NCI-H2171 (cell line): ENCODE data around the gene PTDSS2.
"Not testable (repeated sequence)": the region's sequence is repeated elsewhere in the genome, so short reads cannot be mapped to it uniquely, and the experiment has no call there.

Source experiments
- DNase-seq: peaks from one replicate; lab custom pipeline; 2025; lab: John Stamatoyannopoulos, UW

PTDSS2 gene

DNA sequence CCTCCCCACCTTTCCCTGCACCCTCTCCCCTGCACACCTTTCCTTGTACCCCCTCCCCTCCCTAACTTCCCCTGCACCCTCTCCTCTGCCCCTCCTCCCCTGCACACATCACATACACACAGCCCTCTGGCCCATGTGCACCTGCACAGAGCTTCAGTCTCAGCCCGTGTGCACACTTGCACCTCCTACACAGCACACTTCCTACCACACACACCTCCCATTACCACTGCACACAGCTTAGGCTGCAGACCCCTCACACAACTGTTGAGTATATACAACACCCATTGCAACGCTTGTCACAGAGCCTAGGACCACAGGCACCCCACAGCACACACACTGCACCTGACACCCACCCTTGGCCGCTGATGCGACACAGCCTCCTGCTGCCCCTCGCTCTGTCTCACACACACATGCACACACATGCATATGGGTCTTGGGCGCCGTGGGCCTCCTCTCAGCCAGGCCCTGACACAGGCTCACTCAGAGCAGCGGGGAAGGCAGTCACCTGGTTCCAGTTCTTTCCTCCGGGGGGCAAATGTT, 35.7 kb upstream of the PTDSS2 start:
- DNase-seq = no peak

DNA sequence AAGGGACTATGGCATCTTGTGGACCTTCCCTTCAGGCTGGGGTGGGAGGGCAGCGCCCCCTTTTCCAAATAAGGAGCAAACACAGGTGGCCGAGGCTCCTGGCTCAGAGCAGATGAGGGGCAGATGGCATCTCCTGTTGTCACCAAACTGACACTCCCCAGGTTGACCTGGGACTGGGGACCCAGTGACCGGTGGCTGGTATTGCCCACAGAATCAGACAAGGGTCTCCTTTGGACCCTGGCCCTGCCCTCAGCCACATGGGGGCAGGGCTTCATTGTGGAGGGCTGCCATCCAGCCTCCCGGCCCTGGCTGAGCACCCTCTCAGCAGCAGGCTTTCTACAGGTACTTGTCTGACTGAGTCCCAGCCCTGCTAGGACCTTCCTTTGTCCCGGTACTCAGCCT, 34.4 kb upstream of the PTDSS2 start:
- DNase-seq = no peak

DNA sequence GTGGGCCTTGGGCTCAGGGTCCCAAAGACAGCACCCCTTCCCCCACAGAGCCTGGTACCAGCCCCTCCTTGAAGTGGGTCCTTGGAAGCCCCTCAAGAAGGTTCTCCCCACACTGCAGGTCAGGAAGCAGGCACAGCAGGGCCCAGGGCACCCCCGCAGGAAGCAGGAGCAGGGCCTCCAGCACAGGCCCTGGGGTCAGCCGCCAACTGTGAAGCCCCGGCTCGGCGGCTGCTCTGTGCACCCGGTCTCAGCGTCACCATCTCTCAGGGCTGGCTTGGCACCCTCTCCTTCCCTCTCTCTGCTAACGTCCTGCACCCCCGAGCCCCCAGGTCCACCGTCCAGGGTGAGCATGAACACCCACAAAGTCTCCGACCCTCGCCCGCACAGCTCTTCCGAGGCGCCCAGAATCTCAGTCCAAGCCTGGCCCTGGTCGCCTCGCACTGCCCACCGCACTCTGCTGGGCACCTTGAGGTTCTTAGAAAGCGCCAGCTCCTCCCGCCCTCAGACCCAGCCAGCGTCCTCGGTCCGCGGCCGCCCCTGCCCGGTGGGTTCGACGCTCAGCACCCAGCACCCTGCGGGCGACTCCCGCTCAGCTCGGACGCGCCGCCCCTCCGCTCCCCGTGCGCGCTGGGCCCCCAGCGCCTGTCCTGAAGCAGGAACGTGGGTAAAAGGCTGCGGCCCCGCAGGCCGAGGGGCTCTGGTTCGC, 33.9 kb upstream of the PTDSS2 start:
- DNase-seq = no peak

DNA sequence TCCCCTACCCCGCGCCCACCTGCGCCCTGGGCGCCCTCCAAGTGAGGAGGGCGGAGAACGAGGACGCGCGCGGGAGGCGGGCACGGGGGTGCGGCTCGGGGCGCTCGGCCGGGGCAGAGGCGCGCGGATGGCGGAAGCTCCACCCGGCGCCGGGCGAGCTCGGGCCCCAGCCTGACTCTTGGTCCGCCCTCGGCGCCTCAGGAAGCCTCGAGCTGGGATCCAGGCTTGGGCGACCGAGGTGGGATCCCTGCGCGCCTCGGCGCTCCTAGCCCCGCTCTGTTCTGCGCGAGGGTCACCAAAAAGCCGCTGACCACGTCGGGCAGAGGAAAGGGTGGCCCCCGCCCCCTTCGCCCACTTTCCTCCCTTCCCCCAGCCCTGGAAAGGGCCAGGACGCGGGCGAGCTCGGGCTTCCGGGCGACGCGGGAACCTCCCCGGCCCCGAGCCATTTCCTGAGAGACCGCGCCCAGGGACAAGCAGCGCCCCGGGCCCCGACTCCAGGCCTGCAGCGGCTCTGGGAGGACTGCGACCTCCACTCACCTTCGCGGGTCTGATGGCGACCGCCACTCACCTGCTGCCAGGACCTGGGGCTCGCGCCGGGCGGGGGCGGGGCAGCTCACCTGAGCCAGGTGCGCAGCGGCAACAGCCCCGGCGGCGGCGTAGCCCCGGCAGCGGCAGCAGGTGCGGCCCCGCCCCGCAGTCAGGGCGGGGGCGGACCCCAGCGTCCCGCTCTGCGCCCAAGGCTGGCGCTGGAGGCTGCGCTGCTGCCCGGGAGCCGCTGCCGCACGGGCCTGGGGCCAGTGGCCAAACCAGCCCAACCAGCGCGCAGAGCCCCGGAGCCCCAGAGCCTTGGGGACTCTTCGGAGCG, 33.1 kb upstream of the PTDSS2 start:
- DNase-seq = no peak

DNA sequence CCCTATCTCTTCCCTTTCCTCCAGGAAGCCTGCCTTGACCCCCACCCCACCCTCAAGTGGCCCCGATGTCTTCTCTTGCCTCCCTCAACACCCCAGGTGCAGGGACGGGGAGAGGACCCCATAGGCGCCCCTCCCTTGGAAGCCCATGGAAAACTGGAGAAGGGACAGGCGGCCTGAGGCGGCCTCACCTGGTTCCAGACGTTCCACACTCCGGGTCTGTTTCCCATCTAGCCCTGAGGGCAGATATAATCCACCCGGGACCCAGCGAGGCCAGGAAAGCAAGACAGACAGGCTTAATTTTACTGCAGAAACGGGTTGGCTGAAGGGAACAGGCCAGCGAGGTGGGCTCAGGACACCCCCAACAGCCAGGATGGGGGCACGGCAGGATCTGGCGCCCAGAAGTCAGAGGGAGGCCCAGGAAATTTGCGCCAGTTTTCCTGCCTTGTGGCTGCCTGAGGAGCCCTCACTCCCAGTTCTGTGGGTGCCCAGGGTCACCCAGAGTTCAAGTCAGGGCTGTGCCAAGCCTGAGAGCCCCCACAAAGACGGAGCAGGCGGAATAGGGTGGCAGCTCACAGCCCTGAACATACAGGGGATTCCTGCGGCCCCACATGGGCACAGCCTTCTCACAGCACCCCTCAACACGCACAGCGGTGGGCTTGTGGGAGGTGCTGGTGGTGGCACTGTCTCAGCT, 32.3 kb upstream of the PTDSS2 start:
- no peak for DNase-seq

DNA sequence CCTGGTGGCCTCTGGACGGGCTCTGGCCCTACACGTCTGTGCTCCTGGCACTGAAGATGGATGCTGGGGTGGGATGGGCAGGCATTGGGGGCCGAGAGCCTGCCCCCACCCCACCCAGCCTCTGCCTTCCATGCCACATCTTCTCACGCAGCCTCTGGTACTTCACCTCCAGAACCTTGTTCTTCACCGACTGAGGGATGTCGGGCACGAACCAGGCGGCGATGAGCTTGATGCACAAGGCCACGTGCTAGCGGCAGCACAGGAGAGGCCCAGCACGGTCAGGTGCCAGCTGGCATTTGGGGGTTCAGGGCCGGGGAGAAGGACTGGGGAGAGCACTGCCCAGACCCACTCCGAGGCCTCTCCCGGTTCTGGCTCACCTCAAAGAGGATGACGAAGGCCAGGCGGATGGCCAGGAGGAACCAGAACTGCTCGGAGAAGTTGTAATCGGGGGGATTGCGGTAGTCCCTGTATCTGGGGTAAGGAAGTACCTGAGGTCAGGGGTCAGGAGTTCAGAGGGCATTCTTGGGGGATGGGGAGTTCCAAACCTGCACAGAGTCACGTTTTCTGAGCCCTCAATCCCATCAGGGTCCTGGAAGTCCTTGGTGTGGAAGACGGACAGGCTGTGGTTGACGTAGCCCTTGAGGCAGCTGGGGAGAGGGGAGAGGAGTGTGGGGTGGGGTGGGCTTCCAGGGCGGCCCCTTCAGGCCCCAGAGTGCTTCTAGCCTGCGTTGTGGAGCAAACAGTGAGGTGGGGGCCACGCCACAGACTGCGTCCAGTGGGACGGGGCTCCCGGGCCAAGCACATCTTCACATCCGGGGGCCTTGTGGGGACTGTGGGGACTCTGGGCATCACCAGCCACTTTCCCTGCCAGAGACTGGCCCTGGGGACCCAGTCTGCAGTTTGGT, 31.5 kb upstream of the PTDSS2 start:
- no peak for DNase-seq

DNA sequence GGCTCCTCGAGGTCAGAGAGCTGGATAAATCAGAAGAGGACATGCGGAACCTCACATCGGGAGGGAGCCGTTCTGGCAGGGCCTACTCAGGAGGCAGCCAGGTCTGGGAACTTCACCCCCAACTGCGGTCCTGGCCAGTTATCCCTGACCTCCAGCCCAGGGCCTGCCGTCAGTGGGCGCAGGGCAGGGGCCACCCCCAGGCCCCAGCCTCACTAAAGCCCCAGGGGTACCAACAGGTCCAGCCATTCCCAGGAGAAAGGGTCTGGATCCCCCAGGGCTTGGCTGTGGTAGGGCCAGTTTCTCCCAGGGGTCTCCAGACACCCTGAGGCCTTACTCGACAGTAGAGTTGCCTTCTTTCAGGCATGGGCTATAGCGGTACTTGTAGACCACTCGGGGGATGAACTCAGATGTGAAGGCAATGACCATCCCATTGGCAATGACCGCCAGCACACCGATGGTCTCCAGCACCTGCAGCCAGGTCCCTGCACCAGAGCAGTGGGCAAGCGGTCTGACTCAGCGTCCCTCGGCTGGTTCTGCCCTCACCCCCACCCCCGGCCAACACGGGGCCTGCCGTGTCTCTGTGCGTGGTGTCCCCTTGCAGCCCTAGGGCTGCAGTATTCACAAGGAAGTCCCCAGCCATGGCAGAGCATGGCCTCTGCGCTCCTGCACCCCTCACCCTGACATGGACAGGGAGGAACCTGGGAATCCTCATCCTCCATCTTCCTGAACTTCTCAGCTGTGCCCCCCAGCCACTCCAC, 30.7 kb upstream of the PTDSS2 start:
- DNase-seq = no peak

DNA sequence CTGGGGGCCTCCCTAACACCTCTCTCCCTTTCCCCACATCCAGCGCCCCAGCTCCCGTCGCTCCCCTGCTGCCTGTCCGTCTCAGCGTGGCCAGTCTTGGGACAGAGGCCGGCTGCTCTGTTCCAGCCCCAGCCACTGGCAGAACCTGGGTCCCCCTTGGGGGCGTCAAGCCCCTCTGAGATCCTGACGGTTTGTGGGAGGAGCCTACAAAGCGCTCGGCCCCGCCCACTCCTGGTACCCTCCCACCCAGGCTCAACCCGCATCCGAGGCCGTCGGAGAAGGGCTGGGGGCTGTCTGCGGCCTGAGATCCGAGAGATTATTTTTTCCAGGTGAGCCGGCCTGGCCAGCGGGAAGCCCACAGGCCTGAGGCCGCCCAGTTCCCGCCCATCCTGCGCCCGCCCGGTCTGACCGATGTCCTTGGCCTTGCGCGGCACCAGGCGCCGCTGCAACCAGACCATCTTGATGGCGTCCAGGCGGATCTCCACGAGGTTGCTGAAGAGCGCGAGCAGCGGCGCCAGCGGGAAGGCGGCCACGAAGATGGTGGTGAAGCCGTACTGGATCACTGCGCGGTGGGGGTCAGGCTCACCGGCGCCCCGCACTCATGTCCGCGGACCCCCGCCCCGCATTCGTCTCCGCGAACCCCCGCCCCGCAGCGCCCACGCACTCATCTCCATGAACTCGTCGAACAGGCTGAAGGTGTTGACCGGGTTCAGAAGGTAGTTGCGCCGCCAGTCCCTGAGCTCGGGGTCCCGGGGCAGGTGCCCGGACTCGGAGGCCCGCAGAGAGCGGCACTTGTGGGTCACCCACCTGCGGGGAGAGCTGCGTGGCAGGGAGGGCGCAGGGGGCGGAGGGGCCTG, 29.8 kb upstream of the PTDSS2 start:
- no peak for DNase-seq

DNA sequence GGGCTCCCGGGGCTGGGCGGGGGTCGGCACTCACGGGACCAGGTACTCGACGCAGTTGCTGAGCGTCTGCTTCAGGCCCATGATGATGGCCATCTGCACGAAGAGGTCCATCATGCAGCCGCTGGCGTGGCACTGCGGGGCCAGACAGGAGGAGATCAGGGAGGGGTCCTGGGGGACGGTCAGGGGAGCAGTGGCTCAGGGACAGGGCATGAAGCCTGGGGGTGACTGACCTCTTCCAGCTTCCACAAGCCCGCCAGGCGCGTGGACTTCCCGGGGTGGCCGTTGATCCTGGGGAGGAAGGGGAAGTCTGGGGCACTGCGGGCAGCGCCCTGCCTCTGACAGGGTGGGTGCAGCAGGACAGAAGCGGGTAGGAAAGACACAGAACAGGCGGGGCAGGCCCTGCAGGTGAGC, 29.2 kb upstream of the PTDSS2 start:
- no peak for DNase-seq

DNA sequence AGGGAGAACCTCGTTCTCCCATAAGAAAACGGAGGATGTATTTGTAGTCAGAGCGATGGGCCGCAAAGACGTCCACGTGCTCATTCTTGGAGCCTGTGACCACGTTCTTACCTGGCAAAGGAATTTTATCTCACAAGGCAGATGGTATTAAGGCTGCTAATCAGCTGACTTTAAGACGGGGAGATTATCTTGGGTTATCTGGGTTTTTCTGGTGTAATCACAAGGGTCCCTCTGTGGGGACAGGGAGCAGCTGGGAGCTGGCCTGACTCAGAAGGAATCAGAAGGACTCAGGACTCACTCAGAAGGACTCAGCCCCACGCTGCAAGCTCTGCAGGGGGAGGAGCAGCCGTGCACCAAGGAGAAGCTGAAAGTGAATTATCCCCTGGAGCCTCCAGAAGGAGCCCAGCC, 27.8 kb upstream of the PTDSS2 start:
- DNase-seq = no peak

DNA sequence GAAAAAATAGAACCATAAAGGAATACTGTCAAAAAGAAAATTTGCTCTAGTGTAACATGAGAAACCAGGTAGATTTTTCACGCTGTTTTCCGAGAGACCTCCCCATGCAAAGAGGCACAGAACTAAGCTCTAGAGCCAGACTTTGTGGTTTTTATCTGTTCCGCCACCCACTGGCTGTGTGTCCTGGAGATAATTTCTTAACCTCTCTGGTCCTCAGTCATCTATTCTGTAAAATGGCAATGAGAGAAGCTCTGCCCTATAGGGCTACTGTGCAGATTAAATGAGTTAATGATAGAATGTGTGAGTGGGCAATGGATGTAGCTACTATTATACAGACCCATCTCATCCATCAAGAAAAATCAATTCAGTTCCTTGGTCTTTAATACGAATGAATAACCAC, 25.8 kb upstream of the PTDSS2 start:
- DNase-seq = no peak

DNA sequence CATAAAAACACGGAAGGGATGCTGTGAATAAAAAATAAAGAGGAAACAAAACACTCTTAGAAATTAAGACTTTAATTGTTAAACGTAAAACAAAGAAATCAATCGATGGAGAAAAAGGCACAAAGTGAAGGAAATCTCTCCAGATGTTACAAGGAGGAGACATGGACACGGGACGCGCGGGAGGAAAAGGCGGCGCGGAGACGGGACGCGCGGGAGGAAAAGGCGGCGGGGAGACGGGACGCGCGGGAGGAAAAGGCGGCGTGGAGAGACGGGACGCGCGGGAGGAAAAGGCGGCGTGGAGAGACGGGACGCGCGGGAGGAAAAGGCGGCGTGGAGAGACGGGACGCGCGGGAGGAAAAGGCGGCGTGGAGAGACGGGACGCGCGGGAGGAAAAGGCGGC, 25.3 kb upstream of the PTDSS2 start:
- DNase-seq = not testable (repeated sequence)

DNA sequence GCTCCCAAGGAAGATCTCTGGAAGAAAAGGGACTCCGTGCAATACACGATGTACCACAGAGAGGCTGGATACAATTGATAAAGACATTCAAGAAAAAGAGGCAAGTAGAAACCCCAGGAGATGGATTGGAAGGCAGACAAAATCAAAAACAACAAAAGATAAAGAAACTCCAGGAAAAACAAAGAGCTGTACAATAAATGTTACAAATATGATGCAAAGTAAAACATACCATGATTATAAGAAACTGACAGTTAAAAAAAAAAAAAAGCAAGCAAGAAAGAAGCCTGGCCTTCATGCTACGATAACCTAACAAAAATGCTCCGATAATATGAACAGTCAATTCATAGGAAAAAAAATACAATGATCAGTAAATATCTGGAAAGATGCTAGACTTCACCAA, 24.8 kb upstream of the PTDSS2 start:
- no peak for DNase-seq

DNA sequence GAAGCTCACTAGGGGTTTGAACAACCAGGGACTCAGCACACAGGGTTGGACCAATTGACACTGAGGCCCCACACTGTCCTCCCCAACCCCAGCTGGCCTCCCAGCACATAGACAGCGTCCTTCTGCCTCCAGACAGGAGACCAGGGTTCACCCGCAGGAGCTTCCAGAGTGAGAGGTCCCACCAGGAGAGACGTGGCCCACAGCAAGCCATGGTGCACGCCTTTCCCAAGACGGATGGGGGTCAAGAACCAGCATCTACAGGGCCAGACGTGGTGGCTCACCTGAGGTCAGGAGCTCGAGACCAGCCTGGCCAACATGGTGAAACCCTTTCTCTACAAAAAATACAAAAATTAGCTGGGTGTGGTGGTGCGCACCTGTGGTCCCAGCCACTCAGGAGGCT, 23.2 kb upstream of the PTDSS2 start:
- no peak for DNase-seq

DNA sequence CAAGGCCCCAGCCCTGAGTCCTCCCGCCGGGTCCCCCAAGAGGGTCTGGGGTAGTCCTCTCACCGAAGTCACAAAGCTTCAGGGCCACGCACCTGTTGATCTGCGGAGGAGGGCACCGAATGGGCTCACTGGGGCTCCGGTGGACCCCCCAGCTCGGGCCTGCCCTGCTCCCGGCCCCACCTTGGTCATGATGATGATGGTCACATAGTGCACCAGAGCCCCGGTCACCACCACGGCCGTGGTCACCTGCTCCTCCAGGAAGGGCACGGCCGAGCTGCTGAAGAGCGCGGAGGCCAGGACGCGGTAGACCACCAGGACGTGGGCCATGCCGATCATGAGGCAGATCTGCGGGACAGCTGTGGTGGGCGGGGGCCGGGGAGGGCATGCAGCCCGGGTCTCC, 21.8 kb upstream of the PTDSS2 start:
- DNase-seq = no peak

DNA sequence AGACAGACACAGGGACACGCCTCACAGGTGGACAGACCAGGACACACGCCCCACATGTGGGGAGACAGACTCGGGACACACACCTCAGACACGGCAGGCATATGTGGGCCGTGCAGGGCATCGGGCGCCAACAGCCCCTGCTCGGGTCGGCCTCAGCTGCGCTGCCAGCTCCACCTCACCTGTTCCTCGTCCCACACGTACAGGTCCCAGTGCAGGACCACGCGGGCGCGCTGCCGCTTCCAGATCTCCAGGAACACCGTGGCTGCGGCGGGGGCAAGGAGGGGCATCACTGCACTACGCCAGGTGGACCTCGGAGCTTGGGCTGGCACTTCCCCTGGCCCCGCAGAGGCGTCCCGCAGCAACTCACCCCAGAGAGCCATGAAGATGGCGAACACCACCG, 20.7 kb upstream of the PTDSS2 start:
- no peak for DNase-seq

DNA sequence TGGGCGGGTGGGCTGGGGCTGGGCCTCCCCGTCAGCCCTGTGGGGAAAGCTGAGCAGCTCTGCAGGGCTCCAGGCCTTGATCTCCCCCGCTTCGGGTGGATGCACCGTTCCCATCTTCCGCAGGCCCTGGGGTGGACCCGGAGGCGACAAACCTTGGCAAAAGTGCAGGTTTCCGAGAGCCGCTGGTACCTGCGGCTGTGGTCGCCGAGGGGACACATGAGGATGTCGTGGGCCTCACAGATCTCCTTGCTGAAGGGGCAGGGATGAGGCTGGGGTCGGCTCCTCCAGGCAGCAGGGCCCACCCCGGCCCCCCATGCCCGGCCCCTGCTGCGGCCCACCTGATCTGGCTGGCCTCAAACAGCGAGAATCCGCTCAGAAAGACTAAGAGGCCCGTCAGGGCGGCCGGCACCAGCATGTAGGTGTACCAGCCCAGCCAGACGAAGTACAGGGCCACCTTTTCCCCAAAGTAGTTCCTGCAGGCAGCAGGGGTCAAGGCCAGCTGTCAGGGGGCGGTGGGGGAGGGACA, 20.1 kb upstream of the PTDSS2 start:
- no peak for DNase-seq

DNA sequence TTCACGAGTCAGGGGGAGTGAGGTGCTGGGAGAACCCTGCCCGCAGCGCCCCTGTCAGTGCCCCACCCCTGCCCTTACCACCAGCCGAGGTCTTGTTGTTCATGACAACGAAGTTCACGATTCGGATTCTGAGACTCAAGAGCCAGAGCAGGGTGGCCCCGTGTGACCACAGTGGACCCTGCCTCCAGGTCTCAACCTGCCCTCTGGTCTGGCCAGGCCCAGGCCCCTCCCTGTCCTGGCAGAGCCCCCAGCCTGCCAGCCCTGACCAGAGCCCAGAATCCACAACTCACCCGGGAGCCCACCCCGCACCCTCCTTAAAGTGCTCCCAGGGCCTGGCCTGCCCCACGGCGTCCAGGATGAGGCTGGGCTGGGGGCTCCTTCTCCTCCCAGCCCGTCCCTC, 18.2 kb upstream of the PTDSS2 start:
- DNase-seq = no peak

DNA sequence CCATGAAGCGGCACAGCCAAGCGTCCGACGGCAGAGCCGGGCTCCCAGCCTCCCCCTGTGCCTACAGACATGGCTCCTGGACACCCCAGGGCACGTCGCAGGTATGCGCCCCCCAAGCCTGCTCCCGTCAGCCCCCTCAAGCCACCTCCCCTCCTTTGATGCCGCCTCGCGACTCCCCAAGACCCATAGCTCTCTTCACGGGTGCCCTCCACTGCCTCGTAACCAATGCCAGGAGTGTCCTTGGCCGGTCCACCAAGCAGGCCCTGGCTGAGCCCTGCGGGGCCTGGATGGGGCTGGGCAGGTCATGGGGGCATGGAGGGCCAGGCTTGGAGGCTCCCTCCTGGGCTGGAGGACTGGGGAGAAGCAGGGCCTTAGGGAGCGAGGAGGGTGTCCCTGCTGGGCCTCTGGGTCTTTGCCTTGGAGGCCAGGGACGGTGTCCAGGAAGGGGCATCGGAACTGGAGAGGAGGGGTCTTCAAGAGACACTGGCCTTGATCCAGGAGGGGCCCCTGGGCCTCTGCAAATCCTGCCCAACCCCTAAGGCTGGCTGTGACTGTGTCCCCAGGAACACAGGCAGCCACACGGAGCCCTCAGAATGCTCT, 17.5 kb upstream of the PTDSS2 start:
- DNase-seq = no peak
